Occipital lobe (tissue), 2 donors: ENCODE measurements around the gene GAS2L2. TPM values are rescaled to one million over a fixed set of nuclear protein-coding genes. Genes with fewer than 3 reads are reported as not detected.

Source experiments
- DNase-seq: peaks from one replicate; lab custom pipeline; 2025; lab: John Stamatoyannopoulos, UW
- total RNA-seq: library from RNA; depleted of rRNA; stranded (reverse); fragments of >200 nt; gene quantifications from one replicate; pipeline ENCODE4 v1.2.3, GENCODE V29; 2014

The GAS2L2 gene
- total RNA-seq, 1 donor from 2014 or later = 0.16 TPM

GRCh38 chr17:35698800-35699199 is 54.2 kb downstream of the GAS2L2 start:
- no peak for DNase-seq

- DNase-seq = no peak
Measured at GRCh38 chr17:35695613-35696012, 57.4 kb downstream of the GAS2L2 start.

GRCh38 chr17:35694906-35695305 is 58.1 kb downstream of the GAS2L2 start:
- no peak for DNase-seq

Other genes starting within 250 kb of the GAS2L2 start
- gene SLFN12L, start 215.6 kb downstream of the GAS2L2 start, total RNA-seq = not detected
- gene SLFN14, start 192.4 kb downstream of the GAS2L2 start, total RNA-seq = 0.31 TPM
- gene PEX12, start 174.7 kb downstream of the GAS2L2 start, total RNA-seq = 6.6 TPM
- gene AP2B1, start 165.9 kb downstream of the GAS2L2 start, total RNA-seq = 123 TPM
- gene RASL10B, start 21.6 kb downstream of the GAS2L2 start, total RNA-seq = 5.1 TPM
- not detected for gene C17orf50, start 7.6 kb upstream of the GAS2L2 start, total RNA-seq
- 8.9 TPM for gene MMP28, start 42.4 kb upstream of the GAS2L2 start, total RNA-seq
- 72.8 TPM for gene TAF15, start 56.2 kb upstream of the GAS2L2 start, total RNA-seq
- gene HEATR9, start 115.7 kb upstream of the GAS2L2 start, total RNA-seq = not detected
- gene CCL5, start 127.1 kb upstream of the GAS2L2 start, total RNA-seq = 0.47 TPM
- 0.62 TPM for gene RDM1, start 177.5 kb upstream of the GAS2L2 start, total RNA-seq
- gene LYZL6, start 190.5 kb upstream of the GAS2L2 start, total RNA-seq = not detected
- not detected for gene CCL16, start 228.3 kb upstream of the GAS2L2 start, total RNA-seq
- gene CCL14, start 233.5 kb upstream of the GAS2L2 start, total RNA-seq = not detected
- not detected for gene CCL15, start 248.3 kb upstream of the GAS2L2 start, total RNA-seq